Dedifferentiated amniotic fluid mesenchymal stem cell (primary cell): ENCODE data around the gene PNKP.
A peak's percentile ranks its signal among the peaks of the same experiment; 100 is the strongest.

Experiments
- DNase-seq: peaks from one replicate; pipeline ENCODE4 v3.0.0-alpha.2; 2016; ENCODE audit errors: extremely low spot score

Gene PNKP

GRCh38 chr19:49890349-49891311 lies 23.3 kb upstream of the PNKP start:
- DNase-seq, result no peak

- no peak for DNase-seq
Measured at GRCh38 chr19:49889687-49890348, 22.4 kb upstream of the PNKP start.

GRCh38 chr19:49889038-49889686 lies 21.8 kb upstream of the PNKP start:
- DNase-seq, result no peak

GRCh38 chr19:49888510-49888824 lies 21.1 kb upstream of the PNKP start:
- no peak for DNase-seq

- no peak for DNase-seq
Measured at GRCh38 chr19:49887665-49888509, 20.5 kb upstream of the PNKP start.

GRCh38 chr19:49887037-49887664 lies 19.8 kb upstream of the PNKP start:
- DNase-seq, result no peak

GRCh38 chr19:49884760-49885159 lies 17.4 kb upstream of the PNKP start:
- no peak for DNase-seq

GRCh38 chr19:49884109-49884508 lies 16.7 kb upstream of the PNKP start:
- no peak for DNase-seq

GRCh38 chr19:49883094-49883493 lies 15.7 kb upstream of the PNKP start:
- no peak for DNase-seq

GRCh38 chr19:49882643-49883042 lies 15.3 kb upstream of the PNKP start:
- DNase-seq, result no peak

GRCh38 chr19:49881672-49882394 lies 14.5 kb upstream of the PNKP start:
- DNase-seq, result no peak

GRCh38 chr19:49881186-49881585 lies 13.8 kb upstream of the PNKP start:
- DNase-seq, result no peak

GRCh38 chr19:49880162-49880869 lies 12.9 kb upstream of the PNKP start:
- no peak for DNase-seq

GRCh38 chr19:49879243-49879963 lies 12.0 kb upstream of the PNKP start:
- no peak for DNase-seq

- no peak for DNase-seq
Measured at GRCh38 chr19:49878744-49879070, 11.3 kb upstream of the PNKP start.

GRCh38 chr19:49877879-49878743 lies 10.7 kb upstream of the PNKP start:
- DNase-seq, result peak; percentile 97

GRCh38 chr19:49877020-49877878 lies 9.9 kb upstream of the PNKP start, which contains the start of the genes AKT1S1 and TBC1D17:
TSS of gene AKT1S1 (minus strand) at chr19:49877355. CDS start at chr19:49873295, 4,060 bp downstream.
TSS of gene TBC1D17 (plus strand) at chr19:49877702. CDS start at chr19:49877724, 22 bp downstream.
- peak; percentile 100 for DNase-seq
